GM12878 (cell line): ENCODE measurements around the gene FAM186B. TPM values are rescaled to one million over a fixed set of nuclear protein-coding genes. Genes with fewer than 3 reads are reported as not detected.

Experiments
- ATAC-seq: fragments of 200-7000 bp; cut with Tn5 transposase; 3 replicates; pipeline ENCODE4 v1.9.1; 2020; ENCODE audit warnings: mild to moderate bottlenecking, moderate library complexity
- BruUV-seq: library from RNA; stranded (reverse); fragments of 400-500 nt; replicated peaks from 2 replicates; lab custom pipeline; 2021; lab: Mats Ljungman, UMichigan
- CTCF ChIA-PET: fragments of 300-600 bp; sonication (Branson Sonifier 250); formaldehyde crosslinking; extraction: SDS; loops from one replicate; lab custom pipeline; 2021; ENCODE audit warnings: inconsistent platforms; lab: Yijun Ruan, JAX
- POLR2A ChIA-PET: fragments of 350-600 bp; formaldehyde crosslinking; extraction: SDS; loops from one replicate; lab custom pipeline; 2021; ENCODE audit warnings: inconsistent platforms; lab: Charles Lee
- RAD21 ChIA-PET: fragments of 300-600 bp; sonication (Branson Sonifier 250); formaldehyde crosslinking; loops from one replicate; lab custom pipeline; 2023; ENCODE audit warnings: antibody characterized with exemption; ENCODE audit not compliant: unreplicated experiment; lab: Charles Lee
- SMC1A ChIA-PET: fragments of 300-600 bp; sonication (Branson Sonifier 250); formaldehyde crosslinking; loops from one replicate; lab custom pipeline; 2023; ENCODE audit not compliant: unreplicated experiment, uncharacterized antibody; lab: Charles Lee
- DNase-seq: peaks from one replicate; pipeline ENCODE4 v3.0.0-alpha.2; 2011; ENCODE audit warnings: low read depth, low spot score
- FAIRE-seq: peaks from 3 replicates; lab custom pipeline; 2011; peaks lifted over from hg19 to GRCh38; lab: Jason Lieb, UNC
- H2AFZ ChIP-seq: 2 replicates; pipeline ENCODE4 v1.6.0; 2011; ENCODE audit warnings: low read depth, low read length, control low read depth; ENCODE audit not compliant: control insufficient read depth
- H3K27ac ChIP-seq: 2 replicates; pipeline ENCODE4 v1.5.1; 2011; ENCODE audit warnings: control low read depth; ENCODE audit not compliant: control insufficient read depth, insufficient read depth
- H3K27me3 ChIP-seq, 2 experiments: replicated peaks in 1 of 2; 2 replicates each; pipeline versions ENCODE4 v1.6.0 to v1.6.1; 2011; ENCODE audit warnings: low read length in 1 of 2; ENCODE audit not compliant: control insufficient read depth in 2 of 2, insufficient read depth in 2 of 2
- H3K36me3 ChIP-seq, 2 experiments: 2 replicates each; pipeline ENCODE4 v1.5.1; 2011; ENCODE audit warnings: low read length in 1 of 2; ENCODE audit not compliant: control insufficient read depth in 2 of 2, insufficient read depth in 2 of 2
- H3K4me1 ChIP-seq: 2 replicates; pipeline ENCODE4 v1.6.1; 2011; ENCODE audit warnings: mild to moderate bottlenecking, low read length, moderate library complexity, mixed read lengths; ENCODE audit not compliant: control insufficient read depth, insufficient read depth
- H3K4me2 ChIP-seq: 2 replicates; pipeline ENCODE4 v1.6.0; 2011; ENCODE audit warnings: control low read depth; ENCODE audit not compliant: control insufficient read depth, insufficient read depth
- H3K4me3 ChIP-seq: fragments of 200-600 bp; sonication (generic); 2 replicates; pipeline ENCODE4 v1.5.1; 2016
- H3K79me2 ChIP-seq: 2 replicates; pipeline ENCODE4 v1.6.0; 2011; ENCODE audit warnings: low read length; ENCODE audit not compliant: control insufficient read depth, insufficient read depth
- H3K9ac ChIP-seq: 2 replicates; pipeline ENCODE4 v1.8.0; 2011; ENCODE audit warnings: low read length, control low read depth, mixed read lengths; ENCODE audit not compliant: control insufficient read depth, insufficient read depth
- H3K9me3 ChIP-seq: replicated peaks from 3 replicates; pipeline ENCODE4 v1.5.1; 2011; ENCODE audit warnings: mild to moderate bottlenecking, low read length; ENCODE audit not compliant: control insufficient read depth, insufficient read depth
- H4K20me1 ChIP-seq: 2 replicates; pipeline ENCODE4 v1.6.0; 2011; ENCODE audit not compliant: control insufficient read depth, insufficient read depth
- CBFB ChIP-seq: IDR thresholded peaks from 2 replicates; pipeline ENCODE4 v1.6.1; 2016; ENCODE audit warnings: antibody characterized with exemption, low read depth
- HCFC1 ChIP-seq: fragments of 150-350 bp; IDR thresholded peaks from 2 replicates; pipeline ENCODE4 v1.6.1; 2014; ENCODE audit warnings: low read length
- HDAC2 ChIP-seq: fragments of 200-600 bp; sonication (generic); IDR thresholded peaks from 2 replicates; pipeline ENCODE4 v1.6.1; 2017
- JUNB ChIP-seq: IDR thresholded peaks from 2 replicates; pipeline ENCODE4 v1.6.1; 2016; ENCODE audit warnings: antibody characterized with exemption, mild to moderate bottlenecking
- MEF2A ChIP-seq: IDR thresholded peaks from 2 replicates; pipeline ENCODE4 v1.6.1; 2011; ENCODE audit warnings: low read depth, mild to moderate bottlenecking, low read length, moderate library complexity; ENCODE audit not compliant: insufficient read depth
- POLR2AphosphoS5 ChIP-seq: IDR thresholded peaks from 2 replicates; pipeline ENCODE4 v1.6.1; 2011; ENCODE audit warnings: mild to moderate bottlenecking, low read length, inconsistent platforms
- WRNIP1 ChIP-seq: IDR thresholded peaks from 2 replicates; pipeline ENCODE4 v1.6.1; 2011; ENCODE audit warnings: low read depth, low read length, improper control_type of control experiment, borderline replicate concordance
- WGBS: methylation state at CpG from one replicate; pipeline ENCODE4 v1.1.6; 2016; ENCODE audit warnings: low lambda C conversion rate; ENCODE audit not compliant: insufficient replicate concordance, insufficient coverage; ENCODE audit errors: missing lambda C conversion rate; 5-methylcytosine and 5-hydroxymethylcytosine counted together
- in situ Hi-C: fragments of 300-500 bp; cut with MboI; formaldehyde crosslinking; loops from 9 replicates; pipeline ENCODE4 v1.14.3; 2018; ENCODE audit warnings: mixed read lengths
- intact Hi-C: fragments of 100-400 bp; cut with micrococcal nuclease; formaldehyde crosslinking; loops from one replicate; pipeline ENCODE4 v1.14.2; 2022; ENCODE audit not compliant: unreplicated experiment
- polyA plus RNA-seq, 11 experiments: library from polyadenylated mRNA; depleted of rRNA in 4 of 11; unstranded in 6 of 11; stranded (reverse) in 5 of 11; fragments of >200 nt; fragmentation: Nextera tagmentation in 4 of 11; fragmentation: Illumina TruSeq in 1 of 11; extraction: Ambion mirVana in 4 of 11; extraction: Trizol in 1 of 11; gene quantifications; 1 replicate in 1 of 11; 2 replicates in 10 of 11; pipeline versions ENCODE4 v1.2.1 to v1.2.3, GENCODE V29; 2011 to 2016; ENCODE audit warnings: inconsistent platforms in 2 of 11, missing spikeins in 2 of 11, low read depth in 1 of 11
- total RNA-seq, 4 experiments: library from RNA; depleted of rRNA in 3 of 4; stranded (reverse); fragments of >200 nt in 3 of 4; fragmentation: Illumina TruSeq in 1 of 4; extraction: Trizol in 1 of 4; gene quantifications; 2 replicates each; pipeline versions ENCODE4 v1.2.1 to v1.2.3, GENCODE V29; 2013 to 2021
- TF ChIP-seq, protein P1 (sequence below): fragments of 150-350 bp; IDR thresholded peaks from 2 replicates; pipeline ENCODE4 v1.6.1; 2016; ENCODE audit warnings: low read depth, low read length
- TF ChIP-seq, protein P2 (sequence below): IDR thresholded peaks from 2 replicates; pipeline ENCODE4 v1.6.1; 2011; ENCODE audit warnings: borderline replicate concordance, low read depth, mild to moderate bottlenecking, moderate library complexity, low read length; ENCODE audit not compliant: insufficient read depth, poor library complexity, severe bottlenecking
- TF ChIP-seq, protein P3 (sequence below): fragments of 450-650 bp; IDR thresholded peaks from 2 replicates; pipeline ENCODE4 v1.6.1; 2016; ENCODE audit warnings: mild to moderate bottlenecking

The FAM186B gene
- total and polyA plus RNA-seq, 10 of the 15 experiments (the other 5 are each of a cell fraction or from before 2014, with no cell fraction given), result 0.13 to 0.79 (median 0.51) TPM

DNA sequence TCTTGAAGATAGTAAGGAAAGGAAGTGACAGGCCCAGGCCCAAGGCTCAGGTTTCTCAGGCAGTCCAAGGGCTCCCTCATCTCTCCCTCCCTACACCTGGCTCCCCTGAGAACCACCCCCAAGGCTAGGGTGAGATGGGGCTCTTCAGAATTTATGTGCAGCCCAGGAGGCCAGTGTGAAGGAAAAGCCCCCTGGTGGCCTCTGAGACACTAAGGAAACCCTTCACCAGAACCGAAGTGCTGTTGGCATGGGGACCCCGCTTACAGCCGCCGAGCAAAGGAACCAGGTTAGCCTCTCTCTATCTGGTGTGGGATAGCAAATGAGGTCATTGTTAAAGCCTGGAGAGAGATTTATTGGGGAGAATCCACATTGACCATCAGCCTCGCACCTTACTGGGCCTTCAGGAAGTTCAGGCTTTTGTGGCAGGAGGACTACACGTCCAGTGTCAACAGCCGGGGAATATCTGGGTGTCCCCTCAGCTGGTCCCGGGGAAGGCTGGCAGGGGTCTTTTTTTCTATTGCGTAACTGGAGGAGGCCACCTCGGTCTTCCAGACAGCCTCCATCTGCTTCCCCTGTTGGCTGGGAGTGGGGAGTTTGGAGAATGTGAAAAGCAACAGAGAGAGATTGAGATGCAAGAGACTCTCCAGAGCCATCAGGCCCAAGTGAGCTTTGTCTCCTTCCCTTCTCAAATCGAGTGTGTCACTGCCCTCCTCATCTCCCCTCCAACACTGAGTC is 18.1 kb downstream of the FAM186B start:
- Histone ChIP-seq H4K20me1 (no peaks in the 10 kb centered on the region), H3K4me1 (no peaks in the 10 kb centered on the region), H3K36me3 (peaks cover 3 to 4% of the 10 kb centered on the region in 2 experiments; a peak in 3 of 4 replicates), H3K27ac (no peak overlapping the region), H3K4me3 (no peak overlapping the region), H3K27me3 (no peaks in the 10 kb centered on the region), H3K9me3 (peaks cover 2% of the 10 kb centered on the region; the same call in 1 of the 3 replicates), H2AFZ (no peak overlapping the region), H3K79me2 (no peaks in the 10 kb centered on the region), H3K4me2 (no peak overlapping the region), H3K9ac (no peak overlapping the region)
- no peak for DNase-seq
- TF ChIP-seq, protein P1, sequence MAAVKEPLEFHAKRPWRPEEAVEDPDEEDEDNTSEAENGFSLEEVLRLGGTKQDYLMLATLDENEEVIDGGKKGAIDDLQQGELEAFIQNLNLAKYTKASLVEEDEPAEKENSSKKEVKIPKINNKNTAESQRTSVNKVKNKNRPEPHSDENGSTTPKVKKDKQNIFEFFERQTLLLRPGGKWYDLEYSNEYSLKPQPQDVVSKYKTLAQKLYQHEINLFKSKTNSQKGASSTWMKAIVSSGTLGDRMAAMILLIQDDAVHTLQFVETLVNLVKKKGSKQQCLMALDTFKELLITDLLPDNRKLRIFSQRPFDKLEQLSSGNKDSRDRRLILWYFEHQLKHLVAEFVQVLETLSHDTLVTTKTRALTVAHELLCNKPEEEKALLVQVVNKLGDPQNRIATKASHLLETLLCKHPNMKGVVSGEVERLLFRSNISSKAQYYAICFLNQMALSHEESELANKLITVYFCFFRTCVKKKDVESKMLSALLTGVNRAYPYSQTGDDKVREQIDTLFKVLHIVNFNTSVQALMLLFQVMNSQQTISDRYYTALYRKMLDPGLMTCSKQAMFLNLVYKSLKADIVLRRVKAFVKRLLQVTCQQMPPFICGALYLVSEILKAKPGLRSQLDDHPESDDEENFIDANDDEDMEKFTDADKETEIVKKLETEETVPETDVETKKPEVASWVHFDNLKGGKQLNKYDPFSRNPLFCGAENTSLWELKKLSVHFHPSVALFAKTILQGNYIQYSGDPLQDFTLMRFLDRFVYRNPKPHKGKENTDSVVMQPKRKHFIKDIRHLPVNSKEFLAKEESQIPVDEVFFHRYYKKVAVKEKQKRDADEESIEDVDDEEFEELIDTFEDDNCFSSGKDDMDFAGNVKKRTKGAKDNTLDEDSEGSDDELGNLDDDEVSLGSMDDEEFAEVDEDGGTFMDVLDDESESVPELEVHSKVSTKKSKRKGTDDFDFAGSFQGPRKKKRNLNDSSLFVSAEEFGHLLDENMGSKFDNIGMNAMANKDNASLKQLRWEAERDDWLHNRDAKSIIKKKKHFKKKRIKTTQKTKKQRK, result no peak
- TF ChIP-seq, protein P2, sequence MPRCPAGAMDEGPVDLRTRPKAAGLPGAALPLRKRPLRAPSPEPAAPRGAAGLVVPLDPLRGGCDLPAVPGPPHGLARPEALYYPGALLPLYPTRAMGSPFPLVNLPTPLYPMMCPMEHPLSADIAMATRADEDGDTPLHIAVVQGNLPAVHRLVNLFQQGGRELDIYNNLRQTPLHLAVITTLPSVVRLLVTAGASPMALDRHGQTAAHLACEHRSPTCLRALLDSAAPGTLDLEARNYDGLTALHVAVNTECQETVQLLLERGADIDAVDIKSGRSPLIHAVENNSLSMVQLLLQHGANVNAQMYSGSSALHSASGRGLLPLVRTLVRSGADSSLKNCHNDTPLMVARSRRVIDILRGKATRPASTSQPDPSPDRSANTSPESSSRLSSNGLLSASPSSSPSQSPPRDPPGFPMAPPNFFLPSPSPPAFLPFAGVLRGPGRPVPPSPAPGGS, result no peak
- TF ChIP-seq POLR2AphosphoS5 (no peak), CBFB (no peak), MEF2A (no peak), HDAC2 (no peak), HCFC1 (no peak), JUNB (no peak), WRNIP1 (no peak)
- TF ChIP-seq, protein P3, sequence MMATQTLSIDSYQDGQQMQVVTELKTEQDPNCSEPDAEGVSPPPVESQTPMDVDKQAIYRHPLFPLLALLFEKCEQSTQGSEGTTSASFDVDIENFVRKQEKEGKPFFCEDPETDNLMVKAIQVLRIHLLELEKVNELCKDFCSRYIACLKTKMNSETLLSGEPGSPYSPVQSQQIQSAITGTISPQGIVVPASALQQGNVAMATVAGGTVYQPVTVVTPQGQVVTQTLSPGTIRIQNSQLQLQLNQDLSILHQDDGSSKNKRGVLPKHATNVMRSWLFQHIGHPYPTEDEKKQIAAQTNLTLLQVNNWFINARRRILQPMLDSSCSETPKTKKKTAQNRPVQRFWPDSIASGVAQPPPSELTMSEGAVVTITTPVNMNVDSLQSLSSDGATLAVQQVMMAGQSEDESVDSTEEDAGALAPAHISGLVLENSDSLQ, result no peak
- FAIRE-seq, result no peak
- ATAC-seq, result no peak
- ChIA-PET POLR2A (no interaction called here), RAD21 (no interaction called here), CTCF (no interaction called here), SMC1A (interaction anchor here (0.9 kb wide), 1 partner anchor 25 kb away, joined by 3 read pairs; no protein-coding TSS in a partner anchor)
- 98% methylated on average over 11 of the region's 11 CpGs for WGBS
- intact Hi-C loops (no loop called here), in situ Hi-C loops (no loop called here)
- no TSS peak for BruUV-seq
